Brain (organoid and tissue), 1 donor: ENCODE measurements around the gene DHRS12. TPM values are rescaled to one million over a fixed set of nuclear protein-coding genes. Genes with fewer than 3 reads are reported as not detected.

ENCODE experiments used
- polyA plus RNA-seq: library from polyadenylated mRNA; stranded (reverse); fragments of 350-450 nt; fragmentation: Illumina TruSeq; extraction: RNeasy Lipid Tissue Mini Kit (QIAGEN cat#74804); gene quantifications from one replicate; pipeline ENCODE4 v1.2.3, GENCODE V29; 2015; ENCODE audit warnings: low read depth, low replicate concordance; ENCODE audit not compliant: insufficient read depth

Gene DHRS12
- polyA plus RNA-seq, 1 donor from 2014 or later, result 18.6 TPM

Other genes with a start within 250 kb of the DHRS12 start
- gene WDFY2, start 219.7 kb downstream of the DHRS12 start, polyA plus RNA-seq, result 2.8 TPM
- gene TMEM272, start 41.0 kb upstream of the DHRS12 start, polyA plus RNA-seq, result 0.41 TPM
- not detected for gene CCDC70, start 57.8 kb upstream of the DHRS12 start, polyA plus RNA-seq
- 1.9 TPM for gene ATP7B, start 207.3 kb upstream of the DHRS12 start, polyA plus RNA-seq
- 5.1 TPM for gene ALG11, start 208.2 kb upstream of the DHRS12 start, polyA plus RNA-seq
- 4.9 TPM for gene UTP14C, start 220.5 kb upstream of the DHRS12 start, polyA plus RNA-seq